Keratinocyte (primary cell): ENCODE results near the gene LARGE1. TPM values are rescaled to one million over a fixed set of nuclear protein-coding genes. Genes with fewer than 3 reads are reported as not detected.

Experiments used
- DNase-seq: peaks from one replicate; pipeline ENCODE4 v3.0.0-alpha.2; 2011; ENCODE audit warnings: low read depth, missing footprints, low spot score
- FAIRE-seq: peaks from 2 replicates; lab custom pipeline; 2011; peaks lifted over from hg19 to GRCh38; lab: Jason Lieb, UNC
- H2AFZ ChIP-seq: 2 replicates; pipeline ENCODE4 v1.6.0; 2012; ENCODE audit warnings: low read length, control low read depth, inconsistent platforms; ENCODE audit not compliant: control insufficient read depth
- H3K27ac ChIP-seq: 2 replicates; pipeline ENCODE4 v1.5.1; 2011; ENCODE audit warnings: low read length; ENCODE audit not compliant: control insufficient read depth, insufficient read depth
- H3K27me3 ChIP-seq: 3 replicates; pipeline ENCODE4 v1.6.0; 2011; ENCODE audit warnings: low read length; ENCODE audit not compliant: control insufficient read depth, insufficient read depth; ENCODE audit errors: extremely low read depth
- H3K36me3 ChIP-seq, 2 experiments: 2 replicates in 1 of 2; 3 replicates in 1 of 2; pipeline ENCODE4 v1.5.1; 2011; ENCODE audit warnings: low read length in 2 of 2, mild to moderate bottlenecking in 1 of 2; ENCODE audit not compliant: control insufficient read depth in 2 of 2, insufficient read depth in 2 of 2; ENCODE audit errors: extremely low read depth in 1 of 2
- H3K4me1 ChIP-seq: 3 replicates; pipeline ENCODE4 v1.5.1; 2011; ENCODE audit warnings: low read length; ENCODE audit not compliant: control insufficient read depth, insufficient read depth; ENCODE audit errors: extremely low read depth
- H3K4me2 ChIP-seq: 3 replicates; pipeline ENCODE4 v1.6.0; 2011; ENCODE audit warnings: low read depth, low read length; ENCODE audit not compliant: control insufficient read depth, insufficient read depth; ENCODE audit errors: extremely low read depth
- H3K4me3 ChIP-seq, 3 experiments: fragments of 200-600 bp in 1 of 3; sonication (generic) in 1 of 3; 2 replicates in 2 of 3; 3 replicates in 1 of 3; pipeline ENCODE4 v1.5.1; 2011 to 2016; ENCODE audit warnings: low read length in 3 of 3, mild to moderate bottlenecking in 3 of 3, control low read depth in 2 of 3, inconsistent platforms in 1 of 3, low read depth in 1 of 3, mixed read lengths in 1 of 3, mixed run types in 1 of 3, moderate library complexity in 1 of 3; ENCODE audit not compliant: control insufficient read depth in 2 of 3, insufficient read depth in 2 of 3; ENCODE audit errors: extremely low read depth in 1 of 3
- H3K79me2 ChIP-seq: 2 replicates; pipeline ENCODE4 v1.6.0; 2012; ENCODE audit warnings: low read length; ENCODE audit not compliant: control insufficient read depth, insufficient read depth
- H3K9ac ChIP-seq: 3 replicates; pipeline ENCODE4 v1.6.0; 2011; ENCODE audit warnings: low read length; ENCODE audit not compliant: control insufficient read depth, insufficient read depth; ENCODE audit errors: extremely low read depth
- H3K9me1 ChIP-seq: 3 replicates; pipeline ENCODE4 v1.6.0; 2011; ENCODE audit warnings: low read length; ENCODE audit not compliant: control insufficient read depth, insufficient read depth; ENCODE audit errors: extremely low read depth
- H3K9me3 ChIP-seq: 2 replicates; pipeline ENCODE4 v1.5.1; 2012; ENCODE audit warnings: low read depth, low read length; ENCODE audit not compliant: control insufficient read depth
- H4K20me1 ChIP-seq: 3 replicates; pipeline ENCODE4 v1.6.0; 2011; ENCODE audit warnings: low read length; ENCODE audit not compliant: control insufficient read depth, insufficient read depth; ENCODE audit errors: extremely low read depth
- CTCF ChIP-seq, 3 experiments: IDR thresholded peaks in 1 of 3; conservative IDR thresholded peaks in 1 of 3; optimal IDR thresholded peaks in 1 of 3; 2 replicates in 2 of 3; 3 replicates in 1 of 3; pipeline versions ENCODE3 to v1.5.1; 2011; ENCODE audit warnings: low read length in 3 of 3, mild to moderate bottlenecking in 3 of 3, moderate library complexity in 2 of 3, control low read depth in 1 of 3, inconsistent platforms in 1 of 3; ENCODE audit not compliant: insufficient read depth in 2 of 3; ENCODE audit errors: extremely low read depth in 1 of 3
- EZH2 ChIP-seq: IDR thresholded peaks from one replicate; pipeline ENCODE4 v1.6.1; 2012; ENCODE audit warnings: inconsistent platforms, mild to moderate bottlenecking, low read length, moderate library complexity
- dilution Hi-C: fragments of 300-500 bp; cut with MboI; formaldehyde crosslinking; loops from one replicate; pipeline ENCODE4 v1.7.0; 2020; ENCODE audit warnings: low sequenced_read_pairs; ENCODE audit not compliant: extremely low pct_ligation_motif_present
- polyA plus RNA-seq, 5 experiments: library from polyadenylated mRNA; depleted of rRNA in 3 of 5; stranded (reverse) in 3 of 5; stranded (forward) in 1 of 5; unstranded in 1 of 5; fragments of >200 nt; gene quantifications; 1 replicate in 1 of 5; 2 replicates in 3 of 5; 3 replicates in 1 of 5; pipeline versions ENCODE4 v1.2.1 to v1.2.3, GENCODE V29; 2011 to 2012; ENCODE audit warnings: missing spikeins in 2 of 5, low read depth in 1 of 5, low replicate concordance in 1 of 5

The LARGE1 gene
- polyA plus RNA-seq, 1 donor (not counting 4 experiments of a cell fraction or from before 2014, with no cell fraction given) = 4.5 TPM

DNA sequence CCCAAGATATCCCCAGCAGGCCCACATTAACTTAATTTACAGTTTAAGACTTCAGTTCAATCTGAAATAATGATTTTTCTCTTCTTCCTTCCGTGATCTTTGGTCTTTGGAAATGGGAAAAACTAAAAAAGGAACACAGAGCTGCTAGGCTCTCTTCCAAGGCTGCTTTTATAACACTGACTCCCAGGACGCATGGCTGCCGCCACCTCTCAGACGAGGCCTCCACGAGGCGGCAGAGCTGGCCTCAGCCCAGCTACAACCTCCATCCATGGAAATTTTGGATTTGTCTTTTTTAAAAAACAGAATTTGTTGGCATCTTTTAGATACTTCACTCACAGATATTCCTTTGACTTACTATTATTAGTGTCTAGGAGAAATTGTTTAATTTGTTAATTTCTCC is 476.6 kb downstream of the LARGE1 start:
- H3K79me2 ChIP-seq = no peaks in the 10 kb centered on the region
- H4K20me1 ChIP-seq = no peaks in the 10 kb centered on the region
- H3K9me3 ChIP-seq = no peaks in the 10 kb centered on the region
- no peaks in the 10 kb centered on the region for H3K36me3 ChIP-seq
- no peak for TF ChIP-seq EZH2
- no peak for TF ChIP-seq CTCF (optimal IDR thresholded peaks at IDR 0.05 in 1 of 3, IDR thresholded peaks at IDR 0.05 in 1 of 3, conservative IDR thresholded peaks at IDR 0.05 in 1 of 3; ENCODE audit: extremely low read depth in 1 of 3, insufficient read depth in 2 of 3, low read length in 3 of 3)
- no peak overlapping the region for H2AFZ ChIP-seq
- peaks cover under 1% of the 10 kb centered on the region for H3K4me1 ChIP-seq
- FAIRE-seq (no peak), DNase-seq (no peak)
- dilution Hi-C loops = no loop called here
- no peak overlapping the region for H3K27ac ChIP-seq
- H3K4me3 ChIP-seq = no peak overlapping the region
- H3K9me1 ChIP-seq = no peaks in the 10 kb centered on the region
- no peak overlapping the region for H3K9ac ChIP-seq
- H3K4me2 ChIP-seq = no peak overlapping the region
- no peaks in the 10 kb centered on the region for H3K27me3 ChIP-seq

- dilution Hi-C loops = no loop called here
- H3K27me3 ChIP-seq = no peaks in the 10 kb centered on the region
- H2AFZ ChIP-seq = no peak overlapping the region
- H3K9me1 ChIP-seq = peaks cover 2% of the 10 kb centered on the region
- H3K79me2 ChIP-seq = no peaks in the 10 kb centered on the region
- H3K4me3 ChIP-seq = no peak overlapping the region
- H3K4me2 ChIP-seq = no peak overlapping the region
- TF ChIP-seq CTCF (optimal IDR thresholded peaks at IDR 0.05 in 1 of 3, IDR thresholded peaks at IDR 0.05 in 1 of 3, conservative IDR thresholded peaks at IDR 0.05 in 1 of 3; ENCODE audit: extremely low read depth in 1 of 3, insufficient read depth in 2 of 3, low read length in 3 of 3) (no peak), EZH2 (no peak)
- H3K9ac ChIP-seq = no peak overlapping the region
- FAIRE-seq = no peak
- H4K20me1 ChIP-seq = peaks cover 2% of the 10 kb centered on the region
- DNase-seq = no peak
- no peaks in the 10 kb centered on the region for H3K9me3 ChIP-seq
- no peaks in the 10 kb centered on the region for H3K36me3 ChIP-seq
- peaks cover 13% of the 10 kb centered on the region for H3K4me1 ChIP-seq
- no peak overlapping the region for H3K27ac ChIP-seq
Measured at GRCh38 chr22:33440756-33441155, 479.5 kb downstream of the LARGE1 start.
